Tibial nerve (tissue), 4 donors: Measurements from ENCODE around the gene ROBO2. TPM values are rescaled to one million over a fixed set of nuclear protein-coding genes. Genes with fewer than 3 reads are reported as not detected.

Experiments used
- DNase-seq, 2 donors: peaks; one replicate each; pipeline ENCODE4 v3.0.0-alpha.2; 2019; ENCODE audit warnings: low spot score in 2 of 2
- H3K27ac ChIP-seq, 4 donors: fragments of 200-600 bp; sonication (generic) in 3 of 4; one replicate each; pipeline ENCODE4 v1.5.1; 2017 to 2019; ENCODE audit warnings: mild to moderate bottlenecking in 1 of 4
- H3K27me3 ChIP-seq, 2 donors: fragments of 200-600 bp; sonication (generic) in 1 of 2; one replicate each; pipeline versions ENCODE4 v1.5.1 to v1.6.0; 2017 to 2019
- H3K36me3 ChIP-seq, 3 donors: fragments of 200-600 bp; sonication (generic); one replicate each; pipeline ENCODE4 v1.5.1; 2018 to 2019
- H3K4me1 ChIP-seq, 4 donors: fragments of 200-600 bp; sonication (generic) in 3 of 4; one replicate each; pipeline ENCODE4 v1.5.1; 2017 to 2019
- H3K4me3 ChIP-seq, 4 donors: fragments of 200-600 bp; sonication (generic) in 3 of 4; one replicate each; pipeline ENCODE4 v1.5.1; 2017 to 2019; ENCODE audit warnings: mild to moderate bottlenecking in 1 of 4, moderate library complexity in 1 of 4
- H3K9me3 ChIP-seq, 4 donors: fragments of 200-600 bp; sonication (generic) in 3 of 4; one replicate each; pipeline ENCODE4 v1.5.1; 2017 to 2019
- CTCF ChIP-seq, 5 experiments: fragments of 200-600 bp in 3 of 5; fragments of 450-650 bp in 2 of 5; sonication (generic) in 3 of 5; IDR thresholded peaks; one replicate each; pipeline ENCODE4 v1.5.1; 2016 to 2019; ENCODE audit warnings: antibody characterized with exemption in 5 of 5, mild to moderate bottlenecking in 3 of 5, moderate library complexity in 2 of 5
- EP300 ChIP-seq, 2 donors: sonication (generic); formaldehyde crosslinking; IDR thresholded peaks; one replicate each; pipeline ENCODE4 v1.6.1; 2017; ENCODE audit warnings: antibody characterized with exemption in 2 of 2, mild to moderate bottlenecking in 1 of 2
- POLR2A ChIP-seq, 2 donors: fragments of 450-650 bp; IDR thresholded peaks; one replicate each; pipeline ENCODE4 v1.6.1; 2017; ENCODE audit warnings: antibody characterized with exemption in 2 of 2, mild to moderate bottlenecking in 2 of 2, moderate library complexity in 2 of 2
- WGBS, 2 donors: methylation state at CpG; one replicate each; pipeline ENCODE4 v1.1.5; 2018; 5-methylcytosine and 5-hydroxymethylcytosine counted together
- total RNA-seq, 4 donors: library from RNA; depleted of rRNA; stranded (reverse); fragments of >200 nt; gene quantifications; one replicate each; pipeline ENCODE4 v1.1.0, GENCODE V29; 2016

ROBO2 gene
- total RNA-seq, 4 donors from 2014 or later: 0.30 to 4.4 (median 1.9) TPM

GRCh38 chr3:77086408-77086807 is 46.5 kb downstream of the ROBO2 start:
- Histone ChIP-seq H3K27me3 (no peaks in the 10 kb centered on the region), H3K4me3 (no peak overlapping the region), H3K27ac (no peak overlapping the region), H3K9me3 (no peaks in the 10 kb centered on the region), H3K36me3 (no peaks in the 10 kb centered on the region), H3K4me1 (no peaks in the 10 kb centered on the region)
- no peak for TF ChIP-seq EP300 (IDR thresholded peaks at IDR 0.05)
- no peak for TF ChIP-seq CTCF (IDR thresholded peaks at IDR 0.05)
- TF ChIP-seq POLR2A (IDR thresholded peaks at IDR 0.05): no peak
- DNase-seq: no peak
- 94 to 95% methylated on average over 6 of the region's 6 CpGs for WGBS, 2 donors

- H3K36me3 ChIP-seq: no peaks in the 10 kb centered on the region
- no peaks in the 10 kb centered on the region for H3K27me3 ChIP-seq
- H3K9me3 ChIP-seq: no peaks in the 10 kb centered on the region
- DNase-seq: no peak
- H3K4me3 ChIP-seq: no peak overlapping the region
- H3K4me1 ChIP-seq: no peaks in the 10 kb centered on the region
- H3K27ac ChIP-seq: no peak overlapping the region
- 95 to 98% methylated on average over 5 of the region's 5 CpGs for WGBS, 2 donors
- TF ChIP-seq POLR2A (IDR thresholded peaks at IDR 0.05): no peak
- no peak for TF ChIP-seq CTCF (IDR thresholded peaks at IDR 0.05)
- TF ChIP-seq EP300 (IDR thresholded peaks at IDR 0.05): no peak
Observed at GRCh38 chr3:77091809-77092208, 51.9 kb downstream of the ROBO2 start.

- WGBS, 2 donors: 44 to 60% methylated on average over 2 of the region's 2 CpGs
- TF ChIP-seq POLR2A (IDR thresholded peaks at IDR 0.05): no peak
- no peak for TF ChIP-seq CTCF (IDR thresholded peaks at IDR 0.05)
- no peak for TF ChIP-seq EP300 (IDR thresholded peaks at IDR 0.05)
Observed at GRCh38 chr3:77093101-77093500, 53.2 kb downstream of the ROBO2 start.

GRCh38 chr3:77096145-77096544 is 56.2 kb downstream of the ROBO2 start:
- no peak for TF ChIP-seq CTCF (IDR thresholded peaks at IDR 0.05)
- no peak for TF ChIP-seq EP300 (IDR thresholded peaks at IDR 0.05)
- no peak for TF ChIP-seq POLR2A (IDR thresholded peaks at IDR 0.05)
- no peaks in the 10 kb centered on the region for H3K36me3 ChIP-seq
- H3K9me3 ChIP-seq: no peaks in the 10 kb centered on the region
- no peak for DNase-seq
- no peaks in the 10 kb centered on the region for H3K27me3 ChIP-seq
- H3K27ac ChIP-seq: no peak overlapping the region
- H3K4me1 ChIP-seq: no peaks in the 10 kb centered on the region
- WGBS, 2 donors: 66 to 76% methylated on average over 1 of the region's 1 CpG
- no peak overlapping the region for H3K4me3 ChIP-seq

More at GRCh38 chr3:77093101-77093500, 53.2 kb downstream of the ROBO2 start:
- Histone ChIP-seq H3K9me3 (no peaks in the 10 kb centered on the region), H3K4me1 (no peaks in the 10 kb centered on the region), H3K27me3 (no peaks in the 10 kb centered on the region), H3K27ac (no peak overlapping the region), H3K4me3 (no peak overlapping the region), H3K36me3 (no peaks in the 10 kb centered on the region)
- no peak for DNase-seq

GRCh38 chr3:77096966-77097890 is 57.3 kb downstream of the ROBO2 start:
- Histone ChIP-seq H3K27ac (no peak overlapping the region), H3K4me3 (no peak overlapping the region), H3K36me3 (no peaks in the 10 kb centered on the region), H3K27me3 (no peaks in the 10 kb centered on the region), H3K9me3 (no peaks in the 10 kb centered on the region), H3K4me1 (no peaks in the 10 kb centered on the region)
- WGBS, 2 donors: 80 to 84% methylated on average over 12 of the region's 12 CpGs
- no peak for TF ChIP-seq CTCF (IDR thresholded peaks at IDR 0.05)
- TF ChIP-seq POLR2A (IDR thresholded peaks at IDR 0.05): no peak
- no peak for TF ChIP-seq EP300 (IDR thresholded peaks at IDR 0.05)
- no peak for DNase-seq
